NCI-H2227 (cell line): ENCODE data around the gene LRRK2.
"Not testable (repeated sequence)": the region's sequence is repeated elsewhere in the genome, so short reads cannot be mapped to it uniquely, and the experiment has no call there.

ENCODE experiments used
- DNase-seq: peaks from one replicate; lab custom pipeline; 2025; ENCODE audit not compliant: unreplicated experiment; lab: John Stamatoyannopoulos, UW

LRRK2 gene

DNA sequence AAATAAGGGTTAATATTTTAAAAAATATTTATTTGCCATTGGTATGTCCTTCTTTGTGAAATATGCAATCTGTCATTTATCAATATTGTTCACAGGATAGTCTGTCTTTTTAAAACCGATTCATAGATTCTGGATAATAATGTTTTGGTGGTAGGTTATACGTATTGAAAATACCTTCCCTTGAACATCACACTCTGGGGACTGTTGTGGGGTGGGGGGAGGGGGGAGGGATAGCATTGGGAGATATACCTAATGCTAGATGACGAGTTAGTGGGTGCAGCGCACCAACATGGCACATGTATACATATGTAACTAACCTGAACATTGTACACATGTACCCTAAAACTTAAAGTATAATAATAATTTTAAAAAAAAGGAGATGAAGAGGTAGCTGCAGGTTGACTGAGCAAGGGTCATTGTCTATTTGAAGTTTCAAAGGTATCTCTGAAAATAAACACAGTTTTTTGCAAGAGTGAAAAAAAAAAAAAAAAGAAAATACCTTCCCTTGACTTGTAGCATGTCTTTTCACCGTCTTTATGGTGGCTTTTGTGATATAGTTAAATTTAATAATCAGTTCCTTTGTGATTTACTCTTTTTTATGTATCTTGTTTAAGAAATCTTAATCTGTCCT is 19.8 kb downstream of the LRRK2 start:
- DNase-seq, result not testable (repeated sequence)

GRCh38 chr12:40248034-40248433 is 23.2 kb downstream of the LRRK2 start:
- DNase-seq, result no peak

- no peak for DNase-seq
Observed at GRCh38 chr12:40248585-40249297, 23.9 kb downstream of the LRRK2 start.

GRCh38 chr12:40250652-40251051 is 25.9 kb downstream of the LRRK2 start:
- DNase-seq, result not testable (repeated sequence)

GRCh38 chr12:40253936-40254335 is 29.1 kb downstream of the LRRK2 start:
- DNase-seq, result no peak

- DNase-seq, result no peak
Observed at GRCh38 chr12:40254455-40255085, 29.8 kb downstream of the LRRK2 start.

GRCh38 chr12:40258371-40258770 is 33.6 kb downstream of the LRRK2 start:
- DNase-seq, result no peak

- DNase-seq, result no peak
Observed at GRCh38 chr12:40261937-40262336, 37.1 kb downstream of the LRRK2 start.

DNA sequence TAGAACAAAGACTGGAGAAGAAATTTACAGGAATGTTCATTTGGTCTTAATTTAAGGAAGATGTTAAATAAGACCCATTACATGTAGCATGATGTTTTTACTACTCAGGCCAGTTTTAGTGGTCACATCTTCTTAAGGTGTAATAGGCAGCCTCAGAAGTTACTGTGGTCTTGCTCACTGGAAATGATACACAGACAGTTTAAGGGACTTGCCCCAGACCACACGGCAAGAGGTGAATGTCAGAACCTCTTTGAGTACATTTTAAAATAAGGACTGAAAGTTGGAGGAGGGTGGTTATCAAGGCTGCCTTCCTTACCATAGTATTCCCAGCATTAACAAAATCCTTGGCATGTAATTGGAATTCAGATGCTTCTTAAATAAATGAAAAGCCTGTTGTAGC is 37.9 kb downstream of the LRRK2 start:
- DNase-seq, result no peak

DNA sequence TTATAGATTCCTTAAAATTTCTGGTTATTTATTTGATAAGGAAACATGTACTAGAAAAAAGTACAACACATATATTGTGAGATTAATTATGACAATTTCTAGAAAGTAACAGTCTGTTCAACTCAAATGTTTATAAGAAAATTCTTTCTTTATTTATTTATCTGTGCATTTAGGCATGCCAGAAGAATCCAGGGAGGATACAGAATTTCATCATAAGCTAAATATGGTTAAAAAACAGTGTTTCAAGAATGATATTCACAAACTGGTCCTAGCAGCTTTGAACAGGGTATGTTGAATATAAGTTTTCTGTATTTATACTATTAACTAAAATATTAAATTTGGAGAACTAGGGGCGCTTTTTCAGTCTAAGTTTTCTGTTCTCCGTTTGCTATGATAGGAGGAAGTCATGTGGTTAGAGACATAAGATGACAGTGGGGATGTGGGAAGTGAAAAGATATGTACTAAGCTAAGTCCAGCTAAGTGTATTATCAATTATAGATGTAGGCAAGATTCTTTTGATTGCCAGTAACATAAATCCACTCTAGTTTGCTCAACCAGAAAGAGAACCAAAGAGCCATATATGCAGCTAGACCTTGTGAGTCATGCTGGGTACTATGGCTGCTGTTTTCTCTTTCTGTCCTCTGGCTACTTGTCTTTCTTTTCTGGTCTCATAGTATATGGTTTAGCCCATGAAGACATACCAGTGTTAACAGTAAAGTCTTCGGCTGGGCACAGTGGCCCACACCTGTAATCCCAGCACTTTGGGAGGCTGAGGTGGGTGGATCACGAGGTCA is 39.0 kb downstream of the LRRK2 start:
- DNase-seq, result no peak

DNA sequence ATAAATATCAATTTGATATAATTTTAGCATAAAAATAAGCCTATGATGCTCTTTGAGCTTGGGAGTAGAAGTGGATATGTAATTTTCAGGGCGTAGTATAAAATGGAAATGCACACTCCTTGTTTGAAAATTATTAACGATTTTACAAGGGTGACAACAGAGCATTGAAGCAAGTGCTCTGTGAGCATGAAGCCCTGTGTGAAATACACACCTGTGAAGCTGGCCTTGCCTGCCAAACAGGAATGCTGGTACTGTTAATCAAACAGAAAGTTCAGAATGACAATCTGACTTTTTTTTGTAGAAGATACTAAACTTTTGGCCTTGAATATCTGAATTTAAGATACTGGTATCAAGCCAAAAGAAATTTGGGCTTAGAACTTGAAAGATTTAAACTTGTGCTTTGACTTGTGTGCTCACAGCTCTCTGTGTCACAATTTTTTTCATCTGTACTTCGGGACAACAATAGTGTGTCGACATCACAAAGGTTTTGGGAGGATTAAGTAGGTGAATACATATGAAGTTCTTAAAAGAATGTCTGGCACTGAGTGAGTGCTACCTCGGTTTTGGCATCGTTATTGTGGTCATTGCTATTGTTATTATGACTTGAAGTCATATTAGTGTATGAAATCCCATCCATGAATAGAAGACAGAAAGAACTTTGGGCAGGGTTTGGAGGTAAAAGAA is 47.3 kb downstream of the LRRK2 start:
- no peak for DNase-seq

DNA sequence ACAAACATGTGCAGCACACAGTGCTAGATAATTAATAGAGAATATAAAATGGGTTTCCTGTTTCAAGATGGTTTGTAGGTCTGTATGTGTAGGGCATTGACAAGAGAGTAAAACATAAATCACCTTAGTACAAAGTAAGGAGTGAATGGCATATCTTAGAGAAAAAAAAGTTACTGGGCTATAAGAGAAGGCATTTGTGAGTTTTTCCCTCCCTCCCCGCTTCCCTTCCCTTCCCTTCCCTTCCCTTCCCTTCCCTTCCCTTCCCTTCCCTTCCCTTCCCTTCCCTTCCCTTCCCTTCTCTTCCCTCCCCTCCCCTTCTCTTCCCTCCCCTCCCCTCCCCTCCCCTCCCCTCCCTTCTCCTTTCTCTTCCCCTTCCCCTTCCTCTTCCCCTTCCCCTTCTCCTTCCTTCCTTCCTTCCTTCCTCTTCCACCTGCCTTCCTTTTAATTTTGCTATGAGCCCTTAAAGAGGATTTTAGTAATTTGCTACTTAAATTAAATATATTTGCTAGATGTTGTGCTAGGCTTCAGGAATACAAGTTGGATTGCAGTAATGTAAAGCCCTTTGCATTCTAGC is 57.1 kb downstream of the LRRK2 start:
- no peak for DNase-seq

GRCh38 chr12:40286583-40286982 is 61.8 kb downstream of the LRRK2 start:
- no peak for DNase-seq

- no peak for DNase-seq
Observed at GRCh38 chr12:40287369-40287975, 62.7 kb downstream of the LRRK2 start.

GRCh38 chr12:40292788-40293429 is 68.1 kb downstream of the LRRK2 start:
- no peak for DNase-seq

DNA sequence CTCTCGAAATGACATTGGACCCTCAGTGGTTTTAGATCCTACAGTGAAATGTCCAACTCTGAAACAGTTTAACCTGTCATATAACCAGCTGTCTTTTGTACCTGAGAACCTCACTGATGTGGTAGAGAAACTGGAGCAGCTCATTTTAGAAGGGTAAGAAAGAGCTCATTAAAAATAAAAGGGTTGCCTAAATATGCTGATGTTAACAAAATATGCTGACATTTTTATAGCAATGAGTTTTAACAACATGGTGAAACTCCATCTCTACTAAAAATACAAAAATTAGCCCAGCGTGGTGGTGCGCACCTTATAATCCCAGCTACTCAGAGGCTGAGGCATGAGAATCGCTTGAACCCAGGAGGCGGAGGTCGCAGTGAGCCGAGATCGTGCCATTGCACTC is 73.5 kb downstream of the LRRK2 start:
- no peak for DNase-seq

DNA sequence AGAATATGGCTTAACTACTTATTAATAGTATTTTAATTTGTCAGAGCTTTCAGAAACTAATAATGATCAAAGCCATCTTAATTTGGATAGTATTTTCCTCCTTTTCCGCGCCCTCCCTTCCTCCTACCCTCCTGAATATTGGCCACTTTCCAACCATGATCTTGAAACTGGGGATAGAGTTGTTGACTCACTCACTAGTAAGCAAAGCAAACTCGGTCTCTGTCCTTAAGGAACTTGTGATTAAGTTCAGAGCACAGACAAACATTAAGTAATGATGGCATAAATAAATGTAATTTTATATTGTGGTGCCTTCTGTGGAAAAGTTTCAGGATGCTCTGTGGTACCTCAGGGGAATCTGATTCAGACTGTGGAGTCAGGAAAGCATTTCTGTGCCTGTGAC is 75.7 kb downstream of the LRRK2 start:
- no peak for DNase-seq

- no peak for DNase-seq
Observed at GRCh38 chr12:40309001-40309400, 84.2 kb downstream of the LRRK2 start.

- no peak for DNase-seq
Observed at GRCh38 chr12:40310211-40310610, 85.4 kb downstream of the LRRK2 start.

DNA sequence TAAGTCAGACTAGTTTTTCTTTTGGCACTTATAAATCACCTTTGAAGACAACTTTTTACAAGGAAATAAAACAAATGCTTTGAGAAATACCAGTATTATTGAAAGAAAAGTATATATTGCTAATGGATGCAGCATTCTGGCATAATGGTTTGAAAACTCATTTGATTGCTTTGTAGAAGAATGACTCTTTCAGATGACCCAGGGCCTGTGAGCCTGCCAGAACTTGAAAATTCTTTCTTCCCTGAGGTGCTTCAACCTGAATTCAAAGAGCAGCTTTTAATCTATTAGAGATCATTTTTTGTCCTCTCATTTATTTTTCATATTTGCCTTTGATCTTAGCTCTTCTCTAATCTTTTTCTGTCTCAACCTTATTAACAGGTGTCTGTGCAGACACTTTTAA is 87.4 kb downstream of the LRRK2 start:
- no peak for DNase-seq
